ENCODE results near the gene NRTN. TPM values are rescaled to one million over a fixed set of nuclear protein-coding genes. Genes with fewer than 3 reads are reported as not detected.

The NRTN gene
- total RNA-seq, 2 experiments from 2014 or later = 0.38 to 0.42 TPM

DNA sequence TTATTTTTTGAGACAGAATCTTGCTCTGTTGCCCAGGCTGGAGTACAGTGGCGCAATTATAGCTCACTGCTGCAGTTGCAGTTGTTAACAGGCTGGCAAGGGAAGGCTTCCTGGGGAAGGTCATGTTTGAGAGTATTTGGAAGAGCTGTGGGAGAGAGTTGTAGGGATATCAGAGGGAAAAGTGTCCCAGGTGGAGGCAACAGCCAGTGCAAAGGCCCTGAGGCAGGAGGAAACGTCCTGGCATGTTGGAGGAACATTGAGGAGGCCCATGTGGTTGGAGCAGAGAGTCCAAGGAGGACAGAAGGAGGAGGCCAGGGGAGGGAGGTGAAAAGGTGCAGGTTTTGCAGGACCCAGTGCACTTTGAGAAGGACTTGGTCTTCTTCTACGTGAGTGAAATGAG, 11.7 kb upstream of the NRTN start:
- DNase-seq = no peak
- H3K4me1 Mint-ChIP-seq (ENCODE audit: low read depth) = peaks cover 13% of the 10 kb centered on the region
- H3K27ac Mint-ChIP-seq = no peak overlapping the region
- peaks cover 13% of the 10 kb centered on the region for H3K36me3 Mint-ChIP-seq (ENCODE audit: low read depth)
- CTCF ChIA-PET = interaction anchor here (0.6 to 2.7 kb wide), 3 partner anchors 11 to 166 kb away, joined by 3 to 17 read pairs (median 3); partner anchors contain the start of gene NRTN
- H3K4me3 Mint-ChIP-seq = no peak overlapping the region
- intact Hi-C loops (cut with micrococcal nuclease) = loop anchor here (5.0 to 10.0 kb wide), 2 partner anchors 184 to 208 kb away; partner anchors contain the start of gene RANBP3
- no peaks in the 10 kb centered on the region for H3K27me3 Mint-ChIP-seq (ENCODE audit: low read depth)
- H3K9me3 Mint-ChIP-seq = no peaks in the 10 kb centered on the region

DNA sequence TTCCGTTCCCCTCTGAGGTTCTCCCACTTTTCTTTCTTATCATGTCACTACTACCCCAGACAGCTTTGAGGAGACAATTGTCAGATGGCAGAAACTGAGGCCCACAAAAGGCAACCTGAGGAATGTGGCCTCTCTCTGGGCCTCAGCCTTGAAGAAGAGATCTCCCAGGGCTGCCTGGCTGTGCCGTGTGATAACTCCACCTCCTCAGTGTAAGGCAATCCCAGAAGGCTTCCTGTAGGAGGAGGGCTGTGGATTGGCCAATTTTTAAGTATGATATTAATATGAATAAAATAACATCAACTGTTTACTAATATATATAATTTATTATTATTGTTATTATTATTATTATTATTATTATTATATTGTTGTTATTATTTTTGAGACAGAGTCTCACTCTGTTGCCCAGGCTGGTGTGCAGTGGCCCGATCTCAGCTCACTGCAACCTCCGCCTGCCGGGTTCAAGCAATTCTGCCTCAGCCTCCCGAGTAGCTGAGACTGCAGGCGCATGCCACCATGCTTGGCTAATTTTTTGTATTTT, 9.4 kb upstream of the NRTN start:
- DNase-seq = no peak
- peaks cover 4% of the 10 kb centered on the region for H3K36me3 Mint-ChIP-seq (ENCODE audit: low read depth)
- no peak overlapping the region for H3K4me3 Mint-ChIP-seq
- no peak overlapping the region for H3K27ac Mint-ChIP-seq
- CTCF ChIA-PET = interaction anchor here (0.6 to 2.7 kb wide), 5 partner anchors 8 to 203 kb away, joined by 4 to 17 read pairs (median 7); partner anchors contain the start of genes NRTN and RPL36
- intact Hi-C loops (cut with micrococcal nuclease) = loop anchor here (10.0 kb wide), 1 partner anchor 211 kb away; no protein-coding TSS in a partner anchor
- no peaks in the 10 kb centered on the region for H3K9me3 Mint-ChIP-seq
- H3K4me1 Mint-ChIP-seq (ENCODE audit: low read depth) = peaks cover 5% of the 10 kb centered on the region
- peaks cover 4% of the 10 kb centered on the region for H3K27me3 Mint-ChIP-seq (ENCODE audit: low read depth)

DNA sequence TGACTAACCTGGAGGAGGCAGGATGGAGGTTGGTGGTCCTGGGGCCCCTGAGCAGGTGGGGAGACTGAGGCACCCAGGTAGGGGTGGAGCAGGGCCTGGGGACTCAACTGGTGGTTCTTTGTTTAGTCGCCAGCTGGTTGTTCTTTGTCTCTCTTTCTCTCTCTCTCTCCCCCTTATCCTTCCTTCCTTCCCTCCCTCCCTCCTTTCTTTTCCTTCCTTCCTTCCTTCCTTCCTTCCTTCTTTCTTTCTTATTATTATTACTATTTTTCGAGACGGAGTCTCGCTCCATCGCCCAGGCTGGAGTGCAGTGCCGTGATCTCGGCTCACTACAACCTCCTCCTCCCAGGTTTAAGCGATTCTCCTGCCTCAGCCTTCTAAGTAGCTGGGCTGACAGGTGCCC, 6.6 kb upstream of the NRTN start:
- H3K27ac Mint-ChIP-seq = no peak overlapping the region
- H3K9me3 Mint-ChIP-seq = no peaks in the 10 kb centered on the region
- CTCF ChIA-PET = no interaction called here
- DNase-seq = no peak
- H3K36me3 Mint-ChIP-seq (ENCODE audit: low read depth) = no peaks in the 10 kb centered on the region
- intact Hi-C loops (cut with micrococcal nuclease) = loop anchor here (10.0 kb wide), 1 partner anchor 213 kb away; no protein-coding TSS in a partner anchor
- H3K27me3 Mint-ChIP-seq (ENCODE audit: low read depth) = peaks cover 12% of the 10 kb centered on the region
- H3K4me3 Mint-ChIP-seq = no peak overlapping the region
- H3K4me1 Mint-ChIP-seq (ENCODE audit: low read depth) = peaks cover 13% of the 10 kb centered on the region

DNA sequence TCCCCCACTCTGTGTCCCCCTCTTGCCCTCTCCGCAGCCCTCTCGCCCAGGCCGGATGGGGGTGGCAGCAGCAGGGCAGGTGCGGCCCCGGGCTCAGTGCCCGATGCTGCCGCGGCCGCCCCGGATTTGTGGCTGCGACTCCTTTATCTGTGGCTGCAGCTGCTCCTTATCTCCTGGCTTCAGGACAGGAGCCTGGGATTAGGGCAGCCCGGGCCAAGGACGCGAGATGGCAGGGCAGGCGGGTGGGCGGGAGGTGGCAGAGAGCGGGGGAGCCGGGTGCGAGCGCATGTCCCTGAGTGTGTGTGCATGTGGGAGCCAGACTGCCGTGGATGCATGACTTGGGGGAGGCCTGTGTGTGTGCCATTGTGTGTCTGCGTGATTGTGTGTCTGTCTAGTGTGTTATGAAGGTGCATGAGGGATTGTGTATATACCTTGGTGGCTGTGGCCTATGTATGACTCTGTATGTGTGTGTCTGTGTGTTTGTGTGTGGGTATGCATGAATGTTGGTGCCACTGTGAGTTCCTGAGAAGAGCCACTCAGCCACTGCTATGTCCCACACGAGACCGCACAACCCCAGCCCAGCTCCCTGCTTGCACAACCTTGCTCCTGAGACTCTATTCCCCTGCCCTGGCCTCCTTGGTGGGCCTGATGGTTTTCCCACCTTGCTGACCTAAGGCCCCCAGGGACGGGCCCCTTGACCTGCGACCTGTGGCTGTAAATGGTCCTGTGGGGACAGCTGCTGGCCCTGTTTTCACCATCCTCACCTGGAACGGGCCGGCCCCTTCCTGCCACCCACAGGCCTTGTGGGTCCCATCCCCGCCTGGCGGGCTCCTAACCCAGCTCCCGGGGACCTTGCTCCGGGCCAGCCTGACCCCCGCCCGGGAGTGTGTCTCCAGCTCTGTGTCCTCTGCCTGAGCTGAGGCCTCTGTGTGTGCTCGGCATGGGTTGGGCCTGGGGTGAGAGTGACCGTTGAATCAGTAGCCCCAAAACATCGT, 5.3 kb upstream of the NRTN start:
- Mint-ChIP-seq H3K27me3 (ENCODE audit: low read depth) (peaks cover 18% of the 10 kb centered on the region), H3K4me1 (ENCODE audit: low read depth) (peaks cover 24% of the 10 kb centered on the region), H3K4me3 (no peak overlapping the region), H3K36me3 (ENCODE audit: low read depth) (no peaks in the 10 kb centered on the region), H3K9me3 (no peaks in the 10 kb centered on the region), H3K27ac (no peak overlapping the region)
- CTCF ChIA-PET = no interaction called here
- intact Hi-C loops (cut with micrococcal nuclease) = loop anchor here (10.0 kb wide), 1 partner anchor 215 kb away; no protein-coding TSS in a partner anchor
- no peak for DNase-seq

DNA sequence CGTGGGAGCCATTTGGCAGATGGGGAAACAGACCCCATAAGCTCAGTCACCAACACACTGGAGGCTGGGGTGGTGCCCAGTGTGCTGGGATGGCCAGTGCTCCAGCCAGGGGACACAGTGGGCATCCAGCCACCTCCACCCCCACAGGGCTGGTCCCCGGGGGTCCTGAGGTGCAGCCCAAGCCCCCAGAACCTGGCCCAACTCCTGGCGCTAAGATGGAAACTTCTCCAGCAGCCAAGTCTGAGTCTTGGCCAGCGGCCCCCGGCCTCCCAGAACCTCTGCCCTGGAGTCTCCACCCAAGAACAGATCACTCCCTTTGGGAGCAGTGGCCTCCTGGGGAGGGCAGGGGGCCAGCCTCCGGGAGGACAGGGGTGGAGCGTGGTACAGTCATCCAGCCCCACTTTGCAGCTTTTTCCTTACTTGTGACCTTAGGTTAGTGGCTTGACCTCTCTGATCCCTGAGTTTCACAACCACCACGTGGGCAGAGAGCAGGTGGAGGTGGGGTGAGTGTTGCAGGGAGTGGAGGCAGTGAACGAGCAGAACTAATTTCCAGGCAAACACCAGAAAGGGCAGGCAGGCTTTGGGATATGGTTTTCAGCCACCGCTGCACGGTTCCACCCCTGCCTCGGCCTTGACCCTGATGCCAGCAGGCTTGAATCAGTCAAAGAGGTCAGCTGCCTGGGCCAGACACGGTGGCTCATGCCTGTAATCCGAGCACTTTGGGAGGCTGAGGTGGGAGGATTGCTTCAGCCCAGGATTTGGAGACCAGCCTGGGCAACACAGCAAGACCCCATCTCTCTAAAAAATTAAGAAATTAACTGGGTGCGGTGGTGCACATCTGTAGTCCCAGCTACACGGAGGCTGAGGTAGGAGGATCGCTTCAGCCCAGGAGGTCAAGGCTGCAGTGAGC, 4.3 kb upstream of the NRTN start:
- peaks cover 25% of the 10 kb centered on the region for H3K4me1 Mint-ChIP-seq (ENCODE audit: low read depth)
- H3K4me3 Mint-ChIP-seq = no peak overlapping the region
- H3K36me3 Mint-ChIP-seq (ENCODE audit: low read depth) = no peaks in the 10 kb centered on the region
- no peak overlapping the region for H3K27ac Mint-ChIP-seq
- peaks cover 19% of the 10 kb centered on the region for H3K27me3 Mint-ChIP-seq (ENCODE audit: low read depth)
- no peaks in the 10 kb centered on the region for H3K9me3 Mint-ChIP-seq
- CTCF ChIA-PET = no interaction called here
- no peak for DNase-seq
- intact Hi-C loops (cut with micrococcal nuclease) = no loop called here

DNA sequence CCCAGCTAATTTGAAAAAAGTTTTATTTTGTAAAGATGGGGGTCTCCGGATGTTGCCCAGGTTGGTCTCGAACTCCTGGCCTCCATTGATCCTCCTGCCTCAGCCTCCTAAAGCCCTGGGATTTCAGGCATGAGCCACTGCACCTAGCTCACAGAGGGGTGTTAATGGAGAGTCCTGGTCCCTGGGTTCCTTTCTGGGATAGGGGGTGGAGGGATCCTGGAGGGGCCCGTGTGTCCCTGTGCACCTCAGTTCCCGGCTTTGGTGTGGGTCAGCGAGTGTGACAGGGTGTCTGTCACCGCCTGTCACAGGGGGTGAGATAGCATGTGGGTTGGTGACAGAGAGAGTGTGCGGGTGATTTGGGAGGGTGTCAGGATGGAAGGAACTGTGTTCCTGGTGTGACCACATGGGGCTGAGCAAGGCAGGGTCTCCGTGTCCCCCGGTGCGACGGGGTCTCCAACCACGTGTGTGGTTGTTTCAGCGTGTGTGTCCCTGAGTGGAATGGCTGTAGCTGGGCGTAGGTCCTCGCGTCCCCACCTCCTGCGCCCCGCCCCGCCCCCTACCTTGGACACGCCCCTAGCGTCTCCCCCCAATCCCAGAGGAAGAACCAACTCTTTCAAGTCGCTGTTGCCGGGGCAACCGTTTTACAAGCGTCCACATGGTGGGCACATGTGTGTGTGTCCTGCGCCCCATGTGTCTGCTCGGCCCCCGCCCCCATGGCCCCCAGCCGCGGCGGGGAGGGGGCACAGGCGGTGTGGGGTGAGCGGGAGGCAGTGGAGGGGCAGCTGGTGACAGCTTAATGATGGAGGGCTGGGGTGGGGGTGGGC, 2.9 kb upstream of the NRTN start:
- intact Hi-C loops (cut with micrococcal nuclease) = no loop called here
- no peak for DNase-seq
- Mint-ChIP-seq H3K4me1 (ENCODE audit: low read depth) (peaks cover 25% of the 10 kb centered on the region), H3K9me3 (no peaks in the 10 kb centered on the region), H3K4me3 (peak overlapping the region; percentile 16), H3K36me3 (ENCODE audit: low read depth) (no peaks in the 10 kb centered on the region), H3K27ac (no peak overlapping the region), H3K27me3 (ENCODE audit: low read depth) (peaks cover 19% of the 10 kb centered on the region)
- CTCF ChIA-PET = interaction anchor here (0.6 to 1.0 kb wide), 2 partner anchors 52 to 220 kb away, joined by 3 to 6 read pairs; no protein-coding TSS in a partner anchor

DNA sequence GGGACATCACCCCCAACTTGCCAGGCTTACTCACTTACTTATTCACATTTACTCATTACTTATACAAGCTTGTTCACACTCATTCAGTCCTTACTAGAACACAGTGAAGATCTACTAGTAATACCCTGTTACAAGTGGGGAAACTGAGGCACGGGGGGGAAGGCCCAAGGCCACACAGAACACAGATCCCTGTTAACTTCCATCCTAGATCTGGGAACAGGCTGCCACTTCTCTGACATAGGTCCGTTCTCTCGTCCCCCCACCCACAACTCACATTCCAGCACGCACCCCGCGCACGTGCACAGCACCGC, 1.5 kb upstream of the NRTN start:
- DNase-seq = no peak
- intact Hi-C loops (cut with micrococcal nuclease) = no loop called here
- Mint-ChIP-seq H3K27me3 (ENCODE audit: low read depth) (peaks cover 19% of the 10 kb centered on the region), H3K4me1 (ENCODE audit: low read depth) (peaks cover 25% of the 10 kb centered on the region), H3K36me3 (ENCODE audit: low read depth) (no peaks in the 10 kb centered on the region), H3K4me3 (peak overlapping the region; percentile 70), H3K27ac (no peak overlapping the region), H3K9me3 (no peaks in the 10 kb centered on the region)
- CTCF ChIA-PET = interaction anchor here (0.5 to 2.1 kb wide), 36 partner anchors 9 to 323 kb away, joined by 3 to 48 read pairs (median 5); partner anchors contain the start of genes DUS3L, FUT5, NDUFA11 and VMAC

DNA sequence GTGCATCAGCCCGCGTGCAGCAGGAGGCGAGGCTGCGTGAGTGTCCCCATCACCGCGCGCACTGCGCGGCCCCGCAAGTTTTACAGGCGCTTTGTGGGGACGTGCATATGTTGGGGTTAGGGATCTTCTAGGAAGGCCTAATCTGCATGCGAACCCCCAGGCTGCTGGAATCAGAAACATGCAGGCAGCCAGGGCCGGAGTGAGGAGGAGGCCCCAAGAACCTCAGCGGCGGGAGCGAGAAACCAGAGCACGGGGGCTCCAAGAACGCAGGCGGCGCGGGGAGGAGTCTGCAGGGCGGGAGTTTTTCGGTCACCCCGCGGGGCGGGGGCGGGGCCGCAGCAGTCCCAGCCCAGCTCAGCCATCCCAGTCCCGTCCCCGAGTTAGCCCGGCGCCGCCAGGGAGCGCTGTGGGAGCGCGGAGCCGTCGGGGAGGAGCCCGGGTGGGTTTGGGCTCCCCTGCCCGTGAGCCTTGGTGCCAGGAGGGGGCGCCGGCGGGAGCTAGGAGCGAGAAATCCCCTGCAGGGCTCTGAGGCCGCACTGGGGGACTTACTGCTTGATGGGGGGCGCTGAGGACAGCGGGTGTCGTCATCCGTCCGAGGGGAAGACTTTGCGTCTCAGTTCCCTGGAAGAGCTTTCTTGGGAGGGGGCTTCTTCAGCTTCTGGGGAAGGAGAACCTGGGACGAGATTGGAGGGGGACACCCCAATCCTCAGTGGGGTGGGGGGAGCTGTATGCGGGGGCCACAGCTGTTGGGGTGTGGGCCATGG, 933 bp upstream of the NRTN start:
- Mint-ChIP-seq H3K4me1 (ENCODE audit: low read depth) (peaks cover 25% of the 10 kb centered on the region), H3K27me3 (ENCODE audit: low read depth) (peaks cover 19% of the 10 kb centered on the region), H3K4me3 (peak overlapping the region; percentile 70), H3K27ac (no peak overlapping the region), H3K36me3 (ENCODE audit: low read depth) (no peaks in the 10 kb centered on the region), H3K9me3 (no peaks in the 10 kb centered on the region)
- intact Hi-C loops (cut with micrococcal nuclease) = loop anchor here (1.0 kb wide), 4 partner anchors 24 to 218 kb away; partner anchors contain the start of gene VMAC
- DNase-seq = peak; percentile 96
- CTCF ChIA-PET = interaction anchor here (0.5 to 2.1 kb wide), 50 partner anchors 9 to 345 kb away, joined by 3 to 48 read pairs (median 5); partner anchors contain the start of genes DUS3L, FUT5, NDUFA11 and PRR22

DNA sequence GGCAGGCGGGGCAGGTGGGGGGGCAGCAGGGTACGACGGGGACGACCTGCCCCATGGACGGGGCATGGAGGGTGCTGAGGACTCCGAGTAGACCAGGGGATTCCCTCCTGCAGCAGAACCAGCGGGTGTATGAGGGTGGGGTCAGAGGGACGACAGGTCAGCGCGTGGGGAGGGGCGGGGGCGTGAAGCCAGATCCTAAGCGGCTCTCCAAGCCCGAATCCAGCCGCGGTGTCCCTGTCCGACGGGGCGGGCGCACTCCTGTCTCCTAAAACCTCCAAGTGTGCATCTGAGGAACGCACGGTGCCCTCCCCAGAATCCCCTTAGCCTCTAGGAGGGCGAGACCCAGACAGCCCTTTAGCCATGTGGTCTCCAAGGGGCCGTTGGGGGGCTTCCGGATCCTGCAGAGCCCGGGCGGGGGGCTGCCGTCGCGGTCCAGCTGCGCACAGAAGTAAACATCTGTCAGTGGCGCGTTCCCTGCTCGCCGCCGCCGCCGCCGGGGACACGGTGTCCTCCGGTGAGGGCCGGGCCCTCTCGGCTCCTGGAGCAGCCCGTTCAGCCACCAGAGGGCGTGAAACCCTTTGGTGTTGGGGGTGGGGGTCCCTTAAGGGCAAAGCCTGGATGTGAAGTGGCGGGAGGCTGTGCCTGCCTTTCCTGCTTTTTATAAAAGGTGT, 730 bp downstream of the NRTN start:
- Mint-ChIP-seq H3K27ac (no peak overlapping the region), H3K4me3 (peak overlapping the region; percentile 55), H3K4me1 (ENCODE audit: low read depth) (peaks cover 23% of the 10 kb centered on the region), H3K27me3 (ENCODE audit: low read depth) (peaks cover 14% of the 10 kb centered on the region), H3K36me3 (ENCODE audit: low read depth) (no peaks in the 10 kb centered on the region), H3K9me3 (no peaks in the 10 kb centered on the region)
- intact Hi-C loops (cut with micrococcal nuclease) = no loop called here
- CTCF ChIA-PET = interaction anchor here (0.6 kb wide), 1 partner anchor 106 kb away, joined by 4 read pairs; no protein-coding TSS in a partner anchor
- DNase-seq = peak; percentile 76

DNA sequence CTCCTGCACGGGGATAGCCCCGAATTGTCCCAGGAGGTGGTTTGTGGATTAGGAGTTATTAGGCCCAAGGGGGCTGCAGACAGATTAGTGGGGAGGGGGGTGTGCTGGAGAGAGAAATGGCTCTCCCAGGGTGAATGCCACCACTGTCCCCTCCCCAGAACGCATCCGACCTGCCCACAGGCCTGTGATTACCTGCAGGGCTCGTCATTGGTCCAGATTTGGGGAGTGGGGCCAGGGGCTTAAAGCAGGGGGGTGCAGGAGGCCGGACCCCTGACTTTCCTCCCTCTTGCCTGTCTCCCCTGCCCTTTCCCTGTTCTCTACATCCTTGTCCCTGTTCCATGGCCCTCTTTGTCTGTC, 1.2 kb downstream of the NRTN start:
- no peaks in the 10 kb centered on the region for H3K36me3 Mint-ChIP-seq (ENCODE audit: low read depth)
- H3K4me3 Mint-ChIP-seq = peak overlapping the region; percentile 12
- CTCF ChIA-PET = interaction anchor here (0.6 to 1.2 kb wide), 5 partner anchors 11 to 105 kb away, joined by 3 to 5 read pairs (median 4); no protein-coding TSS in a partner anchor
- no peak for DNase-seq
- intact Hi-C loops (cut with micrococcal nuclease) = no loop called here
- no peaks in the 10 kb centered on the region for H3K9me3 Mint-ChIP-seq
- peaks cover 11% of the 10 kb centered on the region for H3K27me3 Mint-ChIP-seq (ENCODE audit: low read depth)
- H3K4me1 Mint-ChIP-seq (ENCODE audit: low read depth) = peaks cover 23% of the 10 kb centered on the region
- no peak overlapping the region for H3K27ac Mint-ChIP-seq

Data from activated naive CD4-positive, alpha-beta T cell treated with anti-CD3 and anti-CD28 coated beads for 36 hours (primary cell).